SK-N-MC (cell line): ENCODE results near the gene ZFP64.

ENCODE experiments used
- DNase-seq: peaks from one replicate; pipeline ENCODE4 v3.0.0-alpha.2; 2011; ENCODE audit warnings: low read depth, low spot score
- H3K27ac ChIP-seq: fragments of 200-600 bp; sonication (generic); 2 replicates; pipeline ENCODE4 v1.5.1; 2016; ENCODE audit warnings: mixed run types
- H3K36me3 ChIP-seq: fragments of 200-600 bp; sonication (generic); 2 replicates; pipeline ENCODE4 v1.6.1; 2017; ENCODE audit warnings: antibody characterized with exemption, low read length, mixed read lengths; ENCODE audit not compliant: insufficient read depth
- H3K4me3 ChIP-seq: fragments of 200-600 bp; sonication (generic); 2 replicates; pipeline ENCODE4 v1.5.1; 2016
- H3K9ac ChIP-seq: fragments of 200-600 bp; sonication (generic); 2 replicates; pipeline ENCODE4 v1.8.0; 2017; ENCODE audit warnings: mixed run types, mixed read lengths; ENCODE audit not compliant: insufficient read length
- H3K9me3 ChIP-seq: fragments of 200-600 bp; sonication (generic); 2 replicates; pipeline ENCODE4 v1.6.1; 2017; ENCODE audit warnings: low read depth, mild to moderate bottlenecking, antibody characterized with exemption, low read length, moderate library complexity, mixed read lengths
- EZH2 ChIP-seq: fragments of 200-600 bp; sonication (generic); IDR thresholded peaks from one replicate; pipeline ENCODE4 v1.6.1; 2017; ENCODE audit warnings: antibody characterized with exemption
- FOXP2 ChIP-seq: optimal IDR thresholded peaks from 2 replicates; pipeline ENCODE3; 2011; ENCODE audit warnings: mild to moderate bottlenecking, moderate library complexity; ENCODE audit not compliant: insufficient read depth; ENCODE audit errors: extremely low read length, control extremely low read depth
- POLR2AphosphoS5 ChIP-seq: IDR thresholded peaks from 2 replicates; pipeline ENCODE4 v1.6.1; 2012; ENCODE audit warnings: mild to moderate bottlenecking, low read depth, low read length, borderline replicate concordance

ZFP64 gene

GRCh38 chr20:52210037-52210990, 18.7 kb upstream of the ZFP64 start:
- TF ChIP-seq FOXP2 = no peak
- no peak for DNase-seq
- Histone ChIP-seq H3K9ac (no peak overlapping the region), H3K4me3 (no peak overlapping the region), H3K9me3 (no peaks in the 10 kb centered on the region), H3K36me3 (no peaks in the 10 kb centered on the region), H3K27ac (no peak overlapping the region)

DNA sequence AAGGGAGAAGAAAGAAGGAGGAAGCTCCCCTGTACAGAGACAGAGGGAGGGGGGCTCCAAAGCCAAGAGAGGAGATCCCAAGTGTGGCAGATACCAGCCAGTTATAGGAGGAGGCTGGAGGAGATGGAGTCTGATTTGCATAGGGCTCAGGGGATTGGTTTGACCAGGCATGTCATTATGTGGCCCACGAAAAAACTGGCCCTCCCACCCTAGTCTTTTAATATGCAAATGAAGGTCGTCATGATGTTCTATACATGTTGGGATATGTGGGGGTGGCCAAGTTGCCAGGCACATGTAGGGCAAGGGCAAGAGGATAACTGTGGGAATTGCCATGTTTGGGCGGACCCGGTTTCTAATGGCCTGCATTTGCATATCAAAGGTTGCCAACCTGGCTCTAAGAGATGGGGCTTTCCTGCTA, 17.6 kb upstream of the ZFP64 start:
- Histone ChIP-seq H3K36me3 (no peaks in the 10 kb centered on the region), H3K9me3 (no peaks in the 10 kb centered on the region), H3K4me3 (no peak overlapping the region), H3K27ac (no peak overlapping the region), H3K9ac (no peak overlapping the region)
- TF ChIP-seq EZH2 (no peak), FOXP2 (no peak), POLR2AphosphoS5 (no peak)
- DNase-seq = no peak

- Histone ChIP-seq H3K4me3 (no peak overlapping the region), H3K9me3 (no peaks in the 10 kb centered on the region), H3K9ac (no peak overlapping the region), H3K36me3 (no peaks in the 10 kb centered on the region), H3K27ac (no peak overlapping the region)
- DNase-seq = no peak
- TF ChIP-seq EZH2 (no peak), POLR2AphosphoS5 (no peak), FOXP2 (no peak)
Measured at GRCh38 chr20:52207020-52207810, 15.6 kb upstream of the ZFP64 start.

- no peak for DNase-seq
- no peak overlapping the region for H3K27ac ChIP-seq
- H3K36me3 ChIP-seq = no peaks in the 10 kb centered on the region
- no peak overlapping the region for H3K9ac ChIP-seq
- no peak overlapping the region for H3K4me3 ChIP-seq
- H3K9me3 ChIP-seq = no peaks in the 10 kb centered on the region
- TF ChIP-seq EZH2 (no peak), FOXP2 (no peak), POLR2AphosphoS5 (no peak)
Measured at GRCh38 chr20:52204136-52204535, 12.6 kb upstream of the ZFP64 start.

DNA sequence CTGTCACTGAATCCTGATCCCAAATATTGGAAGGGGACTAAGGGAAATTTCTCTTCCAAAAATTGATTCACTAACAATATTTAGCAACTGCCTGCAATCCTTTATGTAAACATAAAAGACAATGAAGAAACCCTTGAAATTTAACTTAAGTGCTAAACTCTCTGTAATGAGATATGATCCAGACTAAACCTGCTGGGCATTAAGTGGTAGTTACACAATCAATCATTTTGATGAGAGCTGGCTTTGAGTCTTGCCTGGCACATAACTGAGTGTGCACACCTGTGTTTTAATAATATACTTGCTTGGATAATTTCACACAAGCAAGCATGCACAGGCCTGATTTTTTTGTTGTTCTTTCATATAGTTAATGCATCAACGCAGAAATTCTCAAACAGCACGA, 9.8 kb upstream of the ZFP64 start:
- H3K27ac ChIP-seq = no peak overlapping the region
- no peak overlapping the region for H3K9ac ChIP-seq
- H3K9me3 ChIP-seq = no peaks in the 10 kb centered on the region
- H3K36me3 ChIP-seq = no peaks in the 10 kb centered on the region
- no peak for DNase-seq
- TF ChIP-seq FOXP2 = no peak
- no peak for TF ChIP-seq EZH2
- no peak for TF ChIP-seq POLR2AphosphoS5
- H3K4me3 ChIP-seq = no peak overlapping the region

DNA sequence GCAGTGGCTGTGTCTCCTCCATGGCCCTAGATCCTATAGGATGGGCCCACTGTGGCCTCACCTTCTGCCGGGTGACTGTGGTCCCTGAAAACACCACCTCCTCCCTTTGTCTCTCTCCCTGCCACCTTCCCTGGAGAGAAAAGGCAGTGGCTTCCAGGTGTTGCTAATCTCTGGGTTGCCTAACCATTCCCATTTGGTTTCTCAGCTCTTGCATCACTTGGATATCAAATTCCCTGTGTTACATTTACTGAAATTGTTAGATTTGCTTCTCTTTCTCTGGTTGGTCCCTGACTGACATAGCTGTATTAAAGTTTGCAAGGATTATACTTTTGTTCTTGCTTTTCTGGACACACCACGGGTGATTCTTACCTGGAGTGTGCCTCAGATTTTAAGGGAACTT, 9.3 kb upstream of the ZFP64 start:
- Histone ChIP-seq H3K9ac (no peak overlapping the region), H3K36me3 (no peaks in the 10 kb centered on the region), H3K27ac (no peak overlapping the region), H3K4me3 (no peak overlapping the region), H3K9me3 (no peaks in the 10 kb centered on the region)
- TF ChIP-seq FOXP2 (no peak), POLR2AphosphoS5 (no peak), EZH2 (no peak)
- no peak for DNase-seq

DNA sequence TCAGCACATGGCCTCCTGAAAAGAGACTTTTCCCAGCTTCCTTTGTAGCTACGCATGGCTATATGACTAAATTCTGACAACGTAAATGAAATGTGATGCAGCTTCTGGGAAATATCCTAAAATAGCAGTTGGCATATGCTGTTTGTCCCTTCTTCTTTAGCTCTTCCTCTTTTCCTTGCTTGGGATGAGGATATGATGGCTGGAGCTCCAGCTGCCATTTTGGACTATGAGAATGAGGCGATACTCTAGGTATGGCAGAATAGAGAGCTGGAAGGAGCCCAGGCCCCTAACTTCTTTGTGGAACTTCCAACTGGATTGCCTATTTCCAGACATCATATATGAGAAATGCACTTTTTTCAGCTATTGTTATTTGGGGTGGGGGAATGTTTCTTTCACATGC, 5.3 kb upstream of the ZFP64 start:
- Histone ChIP-seq H3K9ac (no peak overlapping the region), H3K4me3 (no peak overlapping the region), H3K9me3 (no peaks in the 10 kb centered on the region), H3K36me3 (no peaks in the 10 kb centered on the region), H3K27ac (no peak overlapping the region)
- DNase-seq = no peak
- TF ChIP-seq FOXP2 = no peak
- TF ChIP-seq EZH2 = no peak
- TF ChIP-seq POLR2AphosphoS5 = no peak

GRCh38 chr20:52193886-52194545, 2.4 kb upstream of the ZFP64 start:
- Histone ChIP-seq H3K36me3 (no peaks in the 10 kb centered on the region), H3K4me3 (no peak overlapping the region), H3K9me3 (no peaks in the 10 kb centered on the region), H3K9ac (no peak overlapping the region), H3K27ac (no peak overlapping the region)
- DNase-seq = no peak
- TF ChIP-seq POLR2AphosphoS5 (no peak), EZH2 (no peak)
